Neural progenitor cell (in vitro differentiated cells): Measurements from ENCODE around the gene LMBRD1. TPM values are rescaled to one million over a fixed set of nuclear protein-coding genes. Genes with fewer than 3 reads are reported as not detected.

Experiments used
- DNase-seq: peaks from one replicate; pipeline ENCODE4 v3.0.0-alpha.2; 2016; ENCODE audit warnings: low spot score
- H2AFZ ChIP-seq: fragments of 200-600 bp; sonication (generic); replicated peaks from 2 replicates; pipeline ENCODE4 v1.6.1; 2016; ENCODE audit warnings: antibody characterized with exemption
- H3F3A ChIP-seq: fragments of 200-600 bp; sonication (generic); 2 replicates; pipeline ENCODE4 v1.6.1; 2016; ENCODE audit warnings: antibody characterized with exemption, low read depth
- H3K27ac ChIP-seq: fragments of 200-600 bp; sonication (generic); 2 replicates; pipeline ENCODE4 v1.5.1; 2016; ENCODE audit warnings: mild to moderate bottlenecking
- H3K27me3 ChIP-seq: fragments of 200-600 bp; sonication (generic); 2 replicates; pipeline ENCODE4 v1.6.1; 2016; ENCODE audit warnings: mild to moderate bottlenecking, moderate library complexity
- H3K36me3 ChIP-seq: fragments of 200-600 bp; sonication (generic); 2 replicates; pipeline ENCODE4 v1.5.1; 2016
- H3K4me1 ChIP-seq: fragments of 200-600 bp; sonication (generic); 2 replicates; pipeline ENCODE4 v1.6.1; 2016; ENCODE audit warnings: mixed run types
- H3K4me2 ChIP-seq: fragments of 200-600 bp; sonication (generic); 2 replicates; pipeline ENCODE4 v1.6.1; 2016
- H3K4me3 ChIP-seq: fragments of 200-600 bp; sonication (generic); 2 replicates; pipeline ENCODE4 v1.5.1; 2016
- H3K79me2 ChIP-seq: fragments of 200-600 bp; sonication (generic); 2 replicates; pipeline ENCODE4 v1.6.1; 2016; ENCODE audit warnings: low read depth
- H3K9ac ChIP-seq: fragments of 200-600 bp; sonication (generic); 2 replicates; pipeline ENCODE4 v1.6.1; 2016
- H3K9me3 ChIP-seq: fragments of 200-600 bp; sonication (generic); 2 replicates; pipeline ENCODE4 v1.5.1; 2016; ENCODE audit warnings: low read depth
- H4K20me1 ChIP-seq: fragments of 200-600 bp; sonication (generic); 2 replicates; pipeline ENCODE4 v1.6.1; 2016; ENCODE audit warnings: low read depth
- H3K27ac Mint-ChIP-seq: 3 replicates; pipeline ENCODE4 v1.8.0; 2021; ENCODE audit warnings: mixed read lengths
- H3K27me3 Mint-ChIP-seq: 2 replicates; pipeline ENCODE4 v1.8.0; 2022; ENCODE audit warnings: low read depth, mild to moderate bottlenecking, inconsistent platforms, moderate library complexity, mixed read lengths; ENCODE audit not compliant: insufficient read depth
- H3K36me3 Mint-ChIP-seq: 3 replicates; pipeline ENCODE4 v1.8.0; 2021; ENCODE audit warnings: mixed read lengths
- H3K4me1 Mint-ChIP-seq: 3 replicates; pipeline ENCODE4 v1.8.0; 2021; ENCODE audit warnings: mixed read lengths
- H3K4me3 Mint-ChIP-seq: 3 replicates; pipeline ENCODE4 v1.8.0; 2021; ENCODE audit warnings: mild to moderate bottlenecking, moderate library complexity, mixed read lengths
- H3K9me3 Mint-ChIP-seq: 3 replicates; pipeline ENCODE4 v1.8.0; 2020; ENCODE audit warnings: mixed read lengths
- EZH2 ChIP-seq: fragments of 200-600 bp; sonication (generic); IDR thresholded peaks from 2 replicates; pipeline ENCODE4 v1.6.1; 2017; ENCODE audit warnings: antibody characterized with exemption, mild to moderate bottlenecking, moderate library complexity
- EZH2phosphoT487 ChIP-seq: fragments of 200-600 bp; sonication (generic); IDR thresholded peaks from 2 replicates; pipeline ENCODE4 v1.6.1; 2017; ENCODE audit warnings: antibody characterized with exemption
- total RNA-seq: library from RNA; depleted of rRNA; stranded (reverse); fragments of >200 nt; gene quantifications from 2 replicates; pipeline ENCODE4 v1.2.3, GENCODE V29; 2015; ENCODE audit warnings: low replicate concordance
- TF ChIP-seq, protein P1 (sequence below): fragments of 200-600 bp; sonication (generic); IDR thresholded peaks from 2 replicates; pipeline ENCODE4 v1.5.1; 2017; ENCODE audit warnings: antibody characterized with exemption, mild to moderate bottlenecking

Gene LMBRD1
- total RNA-seq, 1 donor from 2014 or later: 41.1 TPM

DNA sequence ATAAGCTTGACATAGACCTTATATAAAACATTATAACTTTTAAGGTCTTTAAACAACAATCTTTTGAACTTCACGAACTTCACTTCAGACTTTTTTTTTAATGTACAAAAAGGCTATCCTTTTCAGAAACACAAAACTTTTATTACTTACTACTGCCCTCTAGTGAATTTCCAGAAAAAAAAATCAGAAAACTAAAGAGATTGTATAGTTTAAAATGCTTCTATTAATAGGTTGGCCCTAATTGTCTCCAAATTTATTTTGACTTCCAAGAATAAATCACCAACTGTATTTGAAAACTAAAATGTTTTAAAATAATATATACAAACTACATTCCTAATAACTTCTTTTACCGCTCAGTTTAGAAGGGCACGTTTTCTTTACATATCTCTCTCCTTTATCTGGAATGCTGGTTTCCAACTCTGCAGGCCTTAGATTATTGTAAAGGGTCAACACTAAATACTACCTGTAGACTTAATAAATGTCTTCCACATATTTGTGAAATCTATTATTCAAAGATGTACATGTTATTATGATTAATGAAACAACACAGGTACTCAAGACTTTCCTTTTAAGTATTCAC, 66.8 kb downstream of the LMBRD1 start:
- H3K9me3 Mint-ChIP-seq: peaks cover 12% of the 10 kb centered on the region

DNA sequence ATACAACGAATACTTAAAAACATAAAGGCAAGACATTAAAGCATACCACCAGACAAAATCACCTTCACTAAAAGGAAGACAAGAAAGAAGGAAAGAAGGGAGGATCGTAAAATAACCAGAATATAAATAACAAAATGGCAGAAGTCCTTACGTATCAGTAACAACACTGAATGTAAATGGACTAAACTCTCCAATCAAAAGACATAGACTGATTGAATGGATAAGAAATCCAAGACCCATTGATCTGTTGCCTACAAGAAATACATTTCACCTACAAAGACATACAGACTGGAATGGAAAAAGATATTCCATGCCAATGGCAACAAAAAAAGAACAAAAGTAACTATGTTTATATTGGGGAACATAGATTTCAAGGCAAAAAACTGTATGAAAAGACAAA, 74.1 kb downstream of the LMBRD1 start:
- Histone ChIP-seq H3K79me2 (no peaks in the 10 kb centered on the region), H3K9me3 (peaks cover 7% of the 10 kb centered on the region)

More for the DNA sequence above, 66.8 kb downstream of the LMBRD1 start:
- TF ChIP-seq, protein P1, sequence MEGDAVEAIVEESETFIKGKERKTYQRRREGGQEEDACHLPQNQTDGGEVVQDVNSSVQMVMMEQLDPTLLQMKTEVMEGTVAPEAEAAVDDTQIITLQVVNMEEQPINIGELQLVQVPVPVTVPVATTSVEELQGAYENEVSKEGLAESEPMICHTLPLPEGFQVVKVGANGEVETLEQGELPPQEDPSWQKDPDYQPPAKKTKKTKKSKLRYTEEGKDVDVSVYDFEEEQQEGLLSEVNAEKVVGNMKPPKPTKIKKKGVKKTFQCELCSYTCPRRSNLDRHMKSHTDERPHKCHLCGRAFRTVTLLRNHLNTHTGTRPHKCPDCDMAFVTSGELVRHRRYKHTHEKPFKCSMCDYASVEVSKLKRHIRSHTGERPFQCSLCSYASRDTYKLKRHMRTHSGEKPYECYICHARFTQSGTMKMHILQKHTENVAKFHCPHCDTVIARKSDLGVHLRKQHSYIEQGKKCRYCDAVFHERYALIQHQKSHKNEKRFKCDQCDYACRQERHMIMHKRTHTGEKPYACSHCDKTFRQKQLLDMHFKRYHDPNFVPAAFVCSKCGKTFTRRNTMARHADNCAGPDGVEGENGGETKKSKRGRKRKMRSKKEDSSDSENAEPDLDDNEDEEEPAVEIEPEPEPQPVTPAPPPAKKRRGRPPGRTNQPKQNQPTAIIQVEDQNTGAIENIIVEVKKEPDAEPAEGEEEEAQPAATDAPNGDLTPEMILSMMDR: peak; percentile 62
- no peak for TF ChIP-seq EZH2
- TF ChIP-seq EZH2phosphoT487: no peak
- Mint-ChIP-seq H3K4me3 (no peak overlapping the region), H3K36me3 (peaks cover 10% of the 10 kb centered on the region), H3K4me1 (no peaks in the 10 kb centered on the region), H3K27me3 (no peaks in the 10 kb centered on the region), H3K27ac (no peak overlapping the region)
- Histone ChIP-seq H3K79me2 (no peaks in the 10 kb centered on the region), H3K4me1 (no peaks in the 10 kb centered on the region), H3F3A (no peaks in the 10 kb centered on the region), H3K9ac (no peak overlapping the region), H2AFZ (no peak overlapping the region), H3K27me3 (no peaks in the 10 kb centered on the region), H3K4me2 (no peak overlapping the region), H4K20me1 (no peaks in the 10 kb centered on the region), H3K4me3 (no peak overlapping the region), H3K27ac (no peak overlapping the region), H3K36me3 (no peaks in the 10 kb centered on the region), H3K9me3 (no peaks in the 10 kb centered on the region)
- no peak for DNase-seq

DNA sequence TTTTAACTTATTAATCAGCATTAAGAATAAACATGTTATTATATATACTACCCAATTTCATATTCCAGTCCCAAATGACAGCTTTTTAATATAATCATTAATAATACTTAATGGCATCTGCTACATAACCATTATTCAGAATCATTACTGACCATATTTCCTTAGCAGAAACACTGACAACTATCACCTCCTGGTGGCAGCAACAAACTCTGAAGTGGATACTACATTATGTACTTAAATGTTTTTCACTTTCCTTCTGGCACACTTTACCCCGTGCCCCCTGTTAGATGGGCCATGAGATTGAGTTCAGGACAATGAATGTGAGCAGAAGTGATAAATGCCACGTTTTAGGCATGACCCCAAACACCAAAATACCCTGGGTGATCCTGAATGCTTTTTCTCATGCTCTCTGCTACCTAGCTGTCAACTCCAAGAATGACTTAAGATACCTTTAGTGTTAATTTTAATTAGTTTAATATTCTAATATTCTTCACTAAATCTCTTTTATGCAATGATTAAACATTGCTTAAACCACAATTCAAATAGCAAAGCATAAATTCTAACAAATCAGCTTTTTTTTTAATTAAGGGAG, 77.1 kb downstream of the LMBRD1 start:
- no peak overlapping the region for H3K27ac ChIP-seq
- no peak overlapping the region for H3K4me2 ChIP-seq
- H3K27me3 ChIP-seq: no peaks in the 10 kb centered on the region
- no peak overlapping the region for H2AFZ ChIP-seq
- Mint-ChIP-seq H3K4me1 (no peaks in the 10 kb centered on the region), H3K27ac (no peak overlapping the region), H3K4me3 (no peak overlapping the region), H3K9me3 (peaks cover 13% of the 10 kb centered on the region), H3K36me3 (peaks cover 17% of the 10 kb centered on the region), H3K27me3 (no peaks in the 10 kb centered on the region)
- no peaks in the 10 kb centered on the region for H3K79me2 ChIP-seq
- H3K9ac ChIP-seq: no peak overlapping the region
- no peaks in the 10 kb centered on the region for H3F3A ChIP-seq
- H3K4me3 ChIP-seq: no peak overlapping the region
- DNase-seq: peak; percentile 19
- TF ChIP-seq EZH2: no peak
- TF ChIP-seq, protein P1: peak; percentile 51
- no peak for TF ChIP-seq EZH2phosphoT487
- H3K36me3 ChIP-seq: no peaks in the 10 kb centered on the region
- no peaks in the 10 kb centered on the region for H3K4me1 ChIP-seq
- H4K20me1 ChIP-seq: no peaks in the 10 kb centered on the region
- peaks cover 7% of the 10 kb centered on the region for H3K9me3 ChIP-seq

More for the DNA sequence above, 74.1 kb downstream of the LMBRD1 start:
- Histone ChIP-seq H3F3A (no peaks in the 10 kb centered on the region), H3K27me3 (no peaks in the 10 kb centered on the region), H3K9ac (no peak overlapping the region), H3K4me1 (no peaks in the 10 kb centered on the region), H3K4me2 (no peak overlapping the region), H3K4me3 (no peak overlapping the region), H2AFZ (no peak overlapping the region), H3K27ac (no peak overlapping the region), H4K20me1 (no peaks in the 10 kb centered on the region), H3K36me3 (no peaks in the 10 kb centered on the region)
- Mint-ChIP-seq H3K27ac (no peak overlapping the region), H3K4me3 (no peak overlapping the region), H3K36me3 (peaks cover 25% of the 10 kb centered on the region), H3K9me3 (peaks cover 28% of the 10 kb centered on the region), H3K4me1 (no peaks in the 10 kb centered on the region), H3K27me3 (no peaks in the 10 kb centered on the region)
- no peak for TF ChIP-seq EZH2
- TF ChIP-seq, protein P1: no peak
- no peak for TF ChIP-seq EZH2phosphoT487
- DNase-seq: no peak
